Kidney (tissue), 14 donors: ENCODE results near the gene AIFM2. TPM values are rescaled to one million over a fixed set of nuclear protein-coding genes. Genes with fewer than 3 reads are reported as not detected.

Source experiments
- DNase-seq, 5 donors: peaks; one replicate each; pipeline ENCODE4 v3.0.0-alpha.2; 2013 to 2020
- FAIRE-seq: peaks from 2 replicates; lab custom pipeline; 2012; peaks lifted over from hg19 to GRCh38; lab: Jason Lieb, UNC
- H3K27ac ChIP-seq, 2 donors: one replicate each; pipeline ENCODE4 v1.7.0; 2013; ENCODE audit warnings: low read depth in 2 of 2, low read length in 2 of 2, inconsistent platforms in 1 of 2
- H3K27me3 ChIP-seq: one replicate; pipeline ENCODE4 v1.7.1; 2013; ENCODE audit warnings: low read length, inconsistent platforms; ENCODE audit not compliant: control insufficient read depth, insufficient read depth
- H3K36me3 ChIP-seq, 3 donors: one replicate each; pipeline versions ENCODE4 v1.7.0 to v1.7.1; 2013; ENCODE audit warnings: low read length in 3 of 3, control low read depth in 1 of 3, inconsistent platforms in 1 of 3; ENCODE audit not compliant: insufficient read depth in 3 of 3, control insufficient read depth in 2 of 3
- H3K4me1 ChIP-seq, 3 donors: one replicate each; pipeline versions ENCODE4 v1.7.0 to v1.7.1; 2013; ENCODE audit warnings: low read length in 3 of 3, inconsistent platforms in 1 of 3, low read depth in 1 of 3; ENCODE audit not compliant: control insufficient read depth in 2 of 3, insufficient read depth in 2 of 3
- H3K4me3 ChIP-seq, 3 donors: one replicate each; pipeline versions ENCODE4 v1.7.0 to v1.8.1; 2013; ENCODE audit warnings: low read length in 3 of 3, control low read depth in 1 of 3, inconsistent platforms in 1 of 3
- H3K9ac ChIP-seq, 3 donors: one replicate each; pipeline versions ENCODE4 v1.7.0 to v1.7.1; 2013; ENCODE audit warnings: low read length in 3 of 3, control low read depth in 1 of 3, inconsistent platforms in 1 of 3
- H3K9me3 ChIP-seq, 3 donors: one replicate each; pipeline versions ENCODE4 v1.7.0 to v1.7.1; 2013; ENCODE audit warnings: low read length in 3 of 3, control low read depth in 1 of 3, inconsistent platforms in 1 of 3; ENCODE audit not compliant: control insufficient read depth in 2 of 3, insufficient read depth in 1 of 3
- CTCF ChIP-seq: IDR thresholded peaks from 3 replicates; pipeline ENCODE4 v1.5.1; 2012; ENCODE audit warnings: mild to moderate bottlenecking, moderate library complexity, borderline replicate concordance; ENCODE audit not compliant: insufficient read depth; ENCODE audit errors: extremely low read depth
- intact Hi-C: fragments of 100-400 bp; cut with DNase I; formaldehyde crosslinking; loops from one replicate; pipeline ENCODE4 v1.11.1; 2022
- polyA plus RNA-seq: library from polyadenylated mRNA; stranded (reverse); fragments of 350-450 nt; fragmentation: Illumina TruSeq; extraction: RNeasy Lipid Tissue Mini Kit (QIAGEN cat#74804); gene quantifications from one replicate; pipeline ENCODE4 v1.2.3, GENCODE V29; 2014; ENCODE audit warnings: low read depth, low replicate concordance; ENCODE audit not compliant: insufficient read depth
- total RNA-seq: library from RNA; stranded (reverse); fragmentation: NEBNext Ultra II Directional; extraction: Animal tissue kit (Norgen Biotek cat#: 25700); gene quantifications from one replicate; pipeline ENCODE4 v1.2.1, GENCODE V29; 2021
- donor health status: control.
- donor health status: control.
- donor health status: control.
- donor health status: control.
- donor health status: control.
- donor health status: DM: yes; HTN: yes; CAD: no.
- donor health status: Normal renal cell carcinoma (clear cell type).

Gene AIFM2
- total and polyA plus RNA-seq, 2 donors from 2014 or later, result 12.7 to 14.8 TPM

- Histone ChIP-seq H3K9ac (no peak overlapping the region), H3K4me3 (no peak overlapping the region), H3K27ac (no peak overlapping the region), H3K9me3 (no peaks in the 10 kb centered on the region), H3K27me3 (no peaks in the 10 kb centered on the region), H3K36me3 (peaks cover 9 to 14% (median 12%) of the 10 kb centered on the region in 3 donors), H3K4me1 (peaks cover 0 to 5% (median 0%) of the 10 kb centered on the region in 3 donors)
- FAIRE-seq, result no peak
- DNase-seq, result no peak
- no peak for TF ChIP-seq CTCF
- intact Hi-C loops, result no loop called here
Measured at GRCh38 chr10:70097459-70097858, 35.2 kb downstream of the AIFM2 start.

- H3K27ac ChIP-seq, result no peak overlapping the region
- no peak overlapping the region for H3K4me3 ChIP-seq
- FAIRE-seq (no peak), DNase-seq (no peak)
- TF ChIP-seq CTCF, result no peak
- H3K4me1 ChIP-seq, result peaks cover 0 to 5% (median 0%) of the 10 kb centered on the region in 3 donors
- no peaks in the 10 kb centered on the region for H3K27me3 ChIP-seq
- H3K9me3 ChIP-seq, result no peaks in the 10 kb centered on the region
- intact Hi-C loops, result no loop called here
- H3K9ac ChIP-seq, result no peak overlapping the region
- peaks cover 9 to 17% (median 14%) of the 10 kb centered on the region in 3 donors for H3K36me3 ChIP-seq
Measured at GRCh38 chr10:70096705-70097420, 35.8 kb downstream of the AIFM2 start.

- no peak for TF ChIP-seq CTCF
- Histone ChIP-seq H3K9ac (no peak overlapping the region), H3K36me3 (peaks cover 9 to 17% (median 11%) of the 10 kb centered on the region in 3 donors), H3K4me1 (peaks cover 0 to 5% (median 0%) of the 10 kb centered on the region in 3 donors), H3K4me3 (no peak overlapping the region), H3K27me3 (no peaks in the 10 kb centered on the region), H3K9me3 (no peaks in the 10 kb centered on the region), H3K27ac (no peak overlapping the region)
- DNase-seq, result no peak
- intact Hi-C loops, result no loop called here
- no peak for FAIRE-seq
Measured at GRCh38 chr10:70096016-70096704, 36.5 kb downstream of the AIFM2 start.
